ENCODE data around the gene EIF3K.

DNA sequence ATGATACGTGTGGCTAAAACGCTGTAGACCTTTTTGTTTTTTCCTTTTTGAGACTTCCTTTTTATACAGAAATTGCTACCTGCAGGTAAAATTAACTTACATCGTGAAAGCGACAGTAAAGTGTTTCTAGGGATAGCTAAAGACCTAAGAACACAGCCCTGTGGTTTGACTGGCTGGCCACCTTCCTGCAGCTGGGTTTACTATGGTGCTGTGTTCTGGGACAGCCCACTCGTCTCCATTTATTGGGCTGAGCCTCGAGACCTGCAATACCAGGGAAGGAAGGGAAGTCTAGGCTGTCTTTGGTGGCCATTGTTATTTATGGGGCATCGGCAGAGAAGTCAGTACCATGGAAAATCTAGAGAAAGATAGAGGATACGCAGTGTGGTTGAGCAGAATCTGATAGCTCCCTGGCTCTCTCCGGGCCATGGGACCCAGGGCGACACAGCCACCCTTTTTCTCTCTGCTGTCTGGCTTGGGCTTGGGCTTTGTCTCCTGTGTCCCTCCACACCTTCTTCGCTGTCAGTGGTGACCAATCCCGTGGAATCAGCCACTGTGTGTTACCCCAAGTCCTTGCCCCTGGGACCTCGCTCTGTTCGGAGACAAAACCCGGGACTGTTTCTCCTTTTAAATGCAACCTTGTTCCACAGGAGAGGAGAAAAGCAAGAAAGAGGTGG is 59.4 kb downstream of the EIF3K start:
- no peak for TF ChIP-seq RFX5 (IDR thresholded peaks at IDR 0.05)
- TF ChIP-seq, protein P1, sequence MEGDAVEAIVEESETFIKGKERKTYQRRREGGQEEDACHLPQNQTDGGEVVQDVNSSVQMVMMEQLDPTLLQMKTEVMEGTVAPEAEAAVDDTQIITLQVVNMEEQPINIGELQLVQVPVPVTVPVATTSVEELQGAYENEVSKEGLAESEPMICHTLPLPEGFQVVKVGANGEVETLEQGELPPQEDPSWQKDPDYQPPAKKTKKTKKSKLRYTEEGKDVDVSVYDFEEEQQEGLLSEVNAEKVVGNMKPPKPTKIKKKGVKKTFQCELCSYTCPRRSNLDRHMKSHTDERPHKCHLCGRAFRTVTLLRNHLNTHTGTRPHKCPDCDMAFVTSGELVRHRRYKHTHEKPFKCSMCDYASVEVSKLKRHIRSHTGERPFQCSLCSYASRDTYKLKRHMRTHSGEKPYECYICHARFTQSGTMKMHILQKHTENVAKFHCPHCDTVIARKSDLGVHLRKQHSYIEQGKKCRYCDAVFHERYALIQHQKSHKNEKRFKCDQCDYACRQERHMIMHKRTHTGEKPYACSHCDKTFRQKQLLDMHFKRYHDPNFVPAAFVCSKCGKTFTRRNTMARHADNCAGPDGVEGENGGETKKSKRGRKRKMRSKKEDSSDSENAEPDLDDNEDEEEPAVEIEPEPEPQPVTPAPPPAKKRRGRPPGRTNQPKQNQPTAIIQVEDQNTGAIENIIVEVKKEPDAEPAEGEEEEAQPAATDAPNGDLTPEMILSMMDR (IDR thresholded peaks at IDR 0.05): no peak
- no peak for TF ChIP-seq POLR2A (IDR thresholded peaks at IDR 0.05; ENCODE audit: low read length)
